HG02840 (cell line): Measurements from ENCODE around the gene CTNNA3.

ENCODE experiments used
- ATAC-seq: cut with Tn5 transposase; IDR thresholded peaks from one replicate; pipeline ENCODE4 v1.9.1; 2021; ENCODE audit warnings: mild to moderate bottlenecking, moderate library complexity, moderate number of reproducible peaks; ENCODE audit not compliant: unreplicated experiment, low FRiP score

Gene CTNNA3

DNA sequence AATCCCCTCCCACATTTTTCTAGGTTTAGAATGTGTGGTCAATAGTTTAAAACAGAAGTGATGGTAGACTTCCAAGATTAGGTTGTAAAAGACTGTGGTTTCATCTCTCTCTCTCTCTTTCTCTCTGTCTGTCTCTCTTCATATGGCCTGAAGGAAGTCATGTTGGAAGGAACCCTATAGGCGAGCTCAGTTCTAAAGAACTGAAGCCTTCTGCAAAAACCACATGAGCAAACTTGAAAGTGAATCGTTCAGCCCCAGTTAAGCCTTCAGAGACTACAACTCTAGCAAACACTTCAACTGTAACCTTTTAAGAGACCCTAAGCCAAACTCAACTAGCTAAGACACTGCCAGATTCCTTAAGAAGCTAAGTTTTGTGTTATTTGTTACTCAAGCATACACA is 1477.7 kb downstream of the CTNNA3 start:
- ATAC-seq = no peak

DNA sequence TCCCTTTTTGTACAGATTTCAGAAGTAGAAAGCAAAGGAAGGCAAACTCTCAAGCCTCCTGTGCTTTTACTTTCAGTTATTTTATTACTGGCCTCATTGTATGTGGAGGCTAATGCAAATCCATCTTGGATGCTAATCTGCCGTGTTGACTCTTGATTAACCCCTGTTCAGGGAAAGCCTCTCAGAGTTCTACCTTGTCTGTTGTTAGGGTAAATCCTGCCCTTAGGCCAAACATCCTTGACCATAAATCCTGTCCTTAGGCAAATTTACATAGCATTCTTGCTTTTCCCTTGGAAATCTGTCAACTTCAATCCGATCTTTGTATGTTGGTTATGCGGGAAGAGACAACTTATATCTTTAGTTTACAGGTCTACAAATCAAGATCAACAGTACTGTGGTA is 1480.1 kb downstream of the CTNNA3 start:
- no peak for ATAC-seq

DNA sequence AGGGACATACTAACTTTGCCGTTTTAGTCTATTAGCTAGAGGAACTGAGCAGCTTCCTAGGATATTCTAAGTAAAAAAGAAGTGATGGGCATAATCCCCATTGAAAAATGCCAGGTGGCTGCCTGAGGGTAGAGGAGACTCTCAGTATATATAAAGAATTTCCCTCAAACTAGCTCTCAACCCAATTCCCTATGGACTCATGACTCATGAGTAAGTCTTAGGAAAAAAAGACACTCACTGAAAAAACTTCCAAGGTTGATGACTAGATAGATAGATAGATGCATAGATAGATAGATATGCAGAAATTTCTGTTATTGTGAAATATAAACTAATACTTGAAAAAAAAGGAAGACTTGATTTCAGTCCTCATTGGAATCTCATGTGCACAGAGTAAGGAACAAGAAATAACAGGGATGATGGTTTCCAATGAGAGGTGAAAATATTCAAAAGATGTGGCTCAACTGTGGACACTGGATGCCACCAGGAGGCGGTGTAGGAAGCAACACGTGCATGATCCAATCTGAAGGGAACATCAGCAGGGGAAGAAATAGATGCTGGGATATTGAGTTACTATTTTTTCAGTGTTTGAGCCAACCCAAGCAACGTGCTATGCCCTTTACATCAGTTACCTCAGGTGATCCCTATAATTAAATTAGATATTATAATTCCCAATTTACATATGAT is 1481.1 kb downstream of the CTNNA3 start:
- ATAC-seq = no peak

DNA sequence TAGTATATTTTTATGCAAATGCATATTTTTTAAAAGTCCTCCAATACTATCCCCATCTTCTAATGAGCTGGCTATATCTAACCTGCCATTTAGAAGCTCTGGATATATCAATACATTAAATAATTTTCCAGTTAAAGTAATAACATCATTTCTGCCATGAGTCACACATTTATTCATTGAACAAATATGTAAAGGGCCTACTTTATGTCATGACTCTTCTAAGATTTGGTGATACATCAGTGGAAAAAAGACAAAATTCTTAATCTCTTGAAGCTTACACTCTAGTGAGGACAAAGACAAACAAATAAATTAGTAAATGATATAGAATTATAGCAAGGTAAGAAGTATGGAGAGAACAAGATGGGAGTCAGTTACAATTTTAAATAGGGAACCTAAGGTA is 1487.0 kb downstream of the CTNNA3 start:
- no peak for ATAC-seq

DNA sequence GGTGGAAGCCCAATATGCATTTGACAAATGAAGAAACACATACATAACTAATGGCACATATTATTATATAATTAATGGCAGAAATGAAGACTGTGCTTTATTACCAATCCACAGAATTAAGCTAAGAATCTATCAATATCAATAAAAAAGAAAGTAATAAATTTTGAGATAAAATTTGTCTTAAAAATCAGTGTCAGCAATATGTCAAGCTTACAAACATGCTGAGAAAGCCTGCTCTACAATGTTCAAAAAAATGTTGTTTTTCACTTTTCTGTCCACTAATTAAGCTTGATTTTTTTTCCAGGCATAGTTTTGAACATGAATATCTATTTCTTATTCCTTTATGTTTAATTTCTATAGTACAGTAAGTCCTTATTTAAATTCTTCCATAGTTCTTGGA is 1491.2 kb downstream of the CTNNA3 start:
- no peak for ATAC-seq

DNA sequence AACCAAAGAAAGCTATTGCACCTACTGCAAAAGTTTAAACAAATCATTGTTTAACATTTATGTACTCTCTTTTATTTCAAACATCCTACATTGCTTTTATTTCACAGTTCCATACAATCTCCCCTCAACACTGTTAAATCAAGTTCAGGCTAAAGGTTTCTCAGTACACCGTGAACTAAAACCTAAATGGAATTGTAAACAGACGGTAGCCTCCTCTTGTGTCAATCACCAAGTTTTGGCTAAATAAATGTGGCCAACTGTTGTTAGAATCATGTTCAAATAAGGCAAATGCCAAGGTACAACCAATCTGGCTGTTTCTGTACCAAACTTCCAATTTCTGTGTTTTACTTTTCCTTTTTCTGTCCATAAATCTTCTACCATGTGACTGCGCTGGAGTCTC is 1493.9 kb downstream of the CTNNA3 start:
- no peak for ATAC-seq

DNA sequence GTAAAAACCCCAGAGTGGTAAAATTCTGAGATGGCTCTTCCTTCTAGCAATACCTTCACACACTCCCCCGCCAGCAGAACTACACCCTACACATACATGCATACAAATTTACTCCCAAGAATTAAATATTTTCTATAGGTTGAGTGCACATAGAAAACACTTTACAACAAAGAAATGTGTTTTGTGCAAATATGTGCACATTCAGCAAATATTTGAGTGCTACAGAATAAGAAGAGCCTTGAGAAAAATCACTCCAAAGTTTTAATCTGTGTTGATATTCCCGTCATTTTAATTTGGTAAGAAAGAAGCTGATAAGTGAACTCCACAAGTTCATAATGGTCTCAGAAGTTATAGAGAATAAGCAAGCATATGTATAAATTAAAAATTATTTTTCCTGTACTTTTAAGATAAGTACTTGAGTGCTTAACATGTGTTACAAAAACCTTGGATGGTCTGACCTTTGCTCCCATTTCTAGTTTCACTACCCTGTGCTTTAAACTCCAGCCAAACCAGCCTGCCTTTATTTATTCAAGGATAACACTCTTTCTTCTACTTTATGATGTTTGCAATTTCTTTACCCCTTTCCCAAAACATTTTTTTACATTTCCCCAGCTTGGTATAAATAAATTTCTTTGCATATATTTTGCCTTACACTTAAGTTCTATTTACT is 1503.7 kb downstream of the CTNNA3 start:
- no peak for ATAC-seq

DNA sequence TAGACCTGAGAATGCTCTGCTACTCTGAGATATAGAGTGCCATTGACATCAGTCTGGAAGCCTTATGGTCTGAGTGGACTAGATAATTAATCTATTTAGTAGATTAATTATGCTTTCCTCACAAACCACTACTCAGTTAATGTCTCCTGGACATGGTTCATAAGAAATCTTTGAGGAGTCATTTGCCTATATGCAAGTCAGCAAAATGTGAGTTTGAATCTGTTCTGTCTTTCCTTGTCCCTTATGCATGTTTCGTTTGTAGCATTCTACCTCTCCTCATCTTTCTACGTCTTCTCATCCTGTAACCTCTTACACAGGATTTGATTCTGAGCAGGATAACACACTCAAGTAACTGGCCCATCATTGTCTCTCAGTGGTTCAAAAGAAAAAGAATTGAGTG is 1505.6 kb downstream of the CTNNA3 start:
- no peak for ATAC-seq

DNA sequence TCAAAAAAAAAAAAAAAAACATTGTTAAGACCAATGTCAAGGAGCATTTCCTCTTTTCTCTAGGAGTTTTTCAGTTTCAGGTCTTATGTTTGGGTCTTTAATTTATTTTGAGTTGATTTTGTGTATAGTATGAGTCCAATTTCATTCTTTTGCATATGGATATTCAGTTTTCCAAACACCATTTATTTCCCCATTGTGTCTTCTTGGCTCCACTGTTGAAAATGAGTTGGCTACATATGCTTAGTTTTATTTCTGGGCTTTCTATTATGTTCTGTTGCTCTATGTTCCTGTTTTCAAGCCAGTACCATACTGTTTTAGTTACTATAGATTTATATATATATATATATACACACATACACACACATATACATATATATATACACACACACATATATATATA is 1506.7 kb downstream of the CTNNA3 start:
- no peak for ATAC-seq

DNA sequence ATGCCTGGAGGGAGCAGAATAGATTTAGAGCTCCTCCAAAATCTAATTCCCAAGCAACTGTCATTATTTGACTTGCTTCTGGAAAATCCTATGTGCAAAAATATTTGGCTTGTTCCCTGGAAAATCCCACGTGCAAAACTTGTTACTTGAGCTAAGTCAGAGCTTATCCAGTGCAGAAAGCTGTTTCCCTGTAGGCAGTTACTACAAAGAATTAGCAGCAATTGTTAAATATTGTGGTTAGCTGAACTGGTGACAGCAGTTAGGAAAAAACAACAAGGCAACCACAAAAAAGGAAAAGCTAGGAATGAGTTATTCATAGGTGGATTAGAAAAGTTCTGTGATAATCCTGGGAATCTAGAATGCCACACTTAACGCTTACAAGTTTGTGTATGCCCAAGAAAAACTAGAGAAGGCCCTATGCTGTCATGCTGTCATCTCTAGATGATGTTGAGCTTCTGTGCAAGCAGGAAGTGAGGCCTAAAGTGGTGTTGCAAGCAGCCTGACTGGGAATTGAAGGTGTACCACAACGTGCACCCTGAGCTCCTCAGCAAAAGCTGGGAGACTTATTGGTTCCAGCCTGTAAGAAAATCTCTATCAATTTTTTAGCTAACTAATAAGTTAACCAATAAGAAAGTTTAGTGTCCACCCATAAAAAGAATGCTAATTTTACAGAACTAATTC is 1508.8 kb downstream of the CTNNA3 start:
- no peak for ATAC-seq

DNA sequence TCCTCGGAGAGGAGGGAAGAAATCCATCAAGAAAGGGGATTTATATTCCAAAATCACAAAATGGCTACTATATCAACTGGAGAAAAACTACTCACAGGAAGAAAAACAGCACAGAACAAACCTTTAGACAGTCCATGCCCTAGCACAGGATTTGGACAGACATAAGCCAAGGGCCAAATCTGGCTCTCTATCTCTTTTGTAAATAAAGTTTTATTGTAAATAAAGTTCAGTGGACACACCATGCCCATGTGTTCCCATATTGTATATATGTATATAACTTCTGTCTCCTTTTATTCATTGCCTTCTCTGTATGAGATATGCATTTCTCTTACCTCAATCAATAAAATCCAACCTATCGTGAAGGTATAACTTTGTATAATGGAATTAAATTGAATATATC is 1513.0 kb downstream of the CTNNA3 start:
- no peak for ATAC-seq

DNA sequence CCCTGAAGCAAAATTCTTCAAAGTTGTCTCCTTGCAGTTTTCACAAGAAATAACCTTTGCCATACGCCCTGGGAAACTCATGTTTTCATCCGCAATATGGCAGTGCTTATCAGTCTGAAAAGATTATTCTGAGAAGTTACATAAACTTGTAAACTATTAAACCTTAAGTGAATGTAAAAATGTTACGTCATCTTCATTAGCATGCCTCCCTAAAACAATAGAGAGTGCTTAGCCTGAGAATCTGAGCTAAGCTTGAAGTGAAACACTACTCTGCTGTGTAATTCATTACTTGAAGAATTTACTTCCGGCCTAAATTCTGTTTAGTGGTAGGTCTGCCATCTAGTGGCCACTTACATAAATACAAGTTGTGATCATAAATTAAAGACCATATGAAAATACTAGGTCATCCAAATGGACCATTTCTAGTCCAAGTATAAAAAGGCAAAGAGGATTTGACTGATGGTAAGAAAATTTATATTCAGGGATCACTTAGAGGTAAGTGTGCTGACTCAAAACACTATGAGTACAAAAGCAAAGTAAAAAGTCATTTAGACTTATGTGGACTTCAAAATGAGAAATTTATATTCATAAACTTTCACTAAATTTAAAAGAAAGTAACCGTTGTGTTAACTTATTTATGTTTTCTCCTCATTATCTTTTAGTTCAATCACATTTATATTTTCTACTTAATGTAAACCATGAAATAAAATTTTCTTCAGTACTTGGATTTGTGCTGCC is 1515.2 kb downstream of the CTNNA3 start:
- ATAC-seq = peak; percentile 91

DNA sequence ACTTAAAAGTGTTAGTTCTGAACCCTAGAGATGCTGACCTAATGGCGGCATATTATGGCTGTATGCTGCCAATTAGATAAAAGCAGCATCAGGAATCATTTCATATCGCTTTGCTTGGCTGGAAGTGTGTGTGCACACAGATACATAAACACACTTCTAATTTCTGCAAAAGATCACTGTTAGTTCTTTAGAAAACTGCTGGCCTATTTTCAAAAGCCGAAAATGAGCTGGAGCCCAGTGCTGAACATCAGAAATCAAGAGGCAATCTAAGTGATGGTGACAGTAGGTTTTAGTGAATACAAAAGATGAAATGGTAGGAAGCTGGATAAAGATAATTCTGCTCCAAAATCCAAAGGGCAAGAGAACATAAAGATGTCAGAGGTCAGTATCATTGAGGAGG is 1516.0 kb downstream of the CTNNA3 start:
- no peak for ATAC-seq

DNA sequence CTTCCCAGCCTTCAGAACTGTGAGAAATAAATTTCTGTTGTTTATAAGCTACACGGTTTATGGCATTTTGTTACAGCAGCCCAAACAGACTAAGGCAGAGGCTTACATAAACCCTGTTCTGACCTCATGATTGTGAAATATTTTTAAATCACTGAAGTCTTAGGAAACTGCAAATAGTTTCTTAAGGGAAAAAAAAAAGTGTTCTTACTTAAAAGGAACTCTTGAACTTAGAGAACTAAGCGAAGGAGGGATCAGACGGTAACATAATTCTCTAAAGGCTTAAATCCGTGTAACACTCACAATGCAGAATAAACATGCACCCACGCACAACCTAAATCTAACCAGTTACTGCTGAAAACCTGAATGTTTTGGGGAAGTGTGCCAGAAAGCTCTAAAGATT is 1519.2 kb downstream of the CTNNA3 start:
- ATAC-seq = no peak

DNA sequence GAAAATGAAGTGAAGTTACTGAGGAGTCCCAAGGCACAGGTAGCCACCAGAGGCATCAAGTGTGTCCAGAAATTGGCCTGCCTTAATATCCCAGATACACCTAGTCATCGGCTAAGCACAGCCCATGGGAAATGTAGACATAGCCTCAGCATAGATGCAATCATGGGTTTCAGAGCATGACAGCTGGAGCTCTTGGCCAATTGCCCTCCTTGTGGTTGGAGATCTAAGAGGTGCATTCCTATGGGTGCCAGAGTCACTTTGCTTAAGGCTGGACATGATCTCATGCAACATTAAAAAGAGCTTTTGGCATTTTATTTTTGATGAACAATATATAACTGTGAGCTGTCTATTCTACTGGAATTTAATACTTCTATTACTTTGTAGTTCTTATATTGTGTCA is 1528.2 kb downstream of the CTNNA3 start:
- ATAC-seq = no peak

DNA sequence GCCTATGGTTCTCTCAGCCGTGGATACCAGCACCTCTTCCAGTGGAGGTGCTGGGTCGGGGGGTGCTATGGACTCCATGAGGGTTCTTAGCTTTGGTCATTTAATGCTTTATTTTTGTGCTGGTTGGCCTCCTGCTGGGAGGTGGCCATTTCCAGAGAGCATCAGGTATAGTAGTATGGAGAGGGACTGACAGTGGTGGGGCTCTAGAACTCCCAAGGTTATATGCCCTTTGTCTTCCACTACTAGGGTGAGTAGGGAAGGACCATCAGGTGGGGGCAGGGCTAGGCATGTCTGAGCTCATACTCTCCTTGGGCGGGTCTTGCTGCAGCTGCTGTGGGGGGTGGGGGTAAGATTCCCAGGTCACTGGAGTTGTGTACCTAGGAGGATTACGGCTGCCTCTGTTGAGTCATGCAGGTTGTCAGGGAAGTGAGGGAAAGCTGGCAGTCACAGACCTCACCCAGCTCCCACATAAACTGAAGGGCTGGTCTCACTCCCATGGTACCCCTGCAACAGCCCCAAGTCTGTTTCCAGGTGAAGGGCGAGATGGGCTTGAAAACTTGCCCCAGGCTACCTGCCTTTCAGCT is 1533.3 kb downstream of the CTNNA3 start:
- no peak for ATAC-seq

DNA sequence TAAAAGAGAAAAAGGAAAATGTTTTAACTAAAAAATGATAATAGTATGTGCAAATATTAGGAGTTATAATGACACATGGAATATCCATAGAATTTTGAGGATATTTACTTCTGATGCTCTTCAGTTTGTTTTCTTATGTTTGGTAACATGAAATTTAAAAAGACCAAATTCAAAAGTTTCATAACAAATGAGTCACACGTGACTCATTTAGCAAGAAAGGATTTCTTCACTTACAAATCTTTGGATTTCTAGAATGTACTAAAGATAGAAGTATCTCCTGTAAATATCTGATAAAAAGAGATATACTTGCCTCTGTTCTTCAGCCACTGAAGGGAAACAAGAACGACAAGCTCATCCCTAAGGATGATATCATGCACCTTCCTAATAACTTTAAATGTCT is 1544.6 kb downstream of the CTNNA3 start:
- ATAC-seq = no peak

DNA sequence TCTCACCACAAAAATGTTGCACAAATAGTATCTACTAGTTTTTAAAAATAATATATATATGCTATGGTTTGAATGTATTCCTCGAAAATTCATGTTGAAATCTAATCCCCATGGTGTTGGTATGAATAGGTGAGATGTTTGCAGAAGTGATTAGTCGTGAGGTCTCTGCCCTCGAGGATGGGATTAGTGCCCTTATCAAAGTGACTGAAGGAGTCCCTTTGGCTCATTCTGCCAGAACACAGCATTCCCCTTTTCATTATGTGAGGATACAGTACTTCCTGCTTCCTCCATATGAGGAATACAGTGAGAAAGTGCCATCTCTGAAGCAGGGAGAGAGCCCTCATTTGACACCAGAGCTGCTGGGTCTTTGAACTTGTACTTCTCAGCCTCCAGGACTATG is 1547.7 kb downstream of the CTNNA3 start:
- ATAC-seq = no peak

DNA sequence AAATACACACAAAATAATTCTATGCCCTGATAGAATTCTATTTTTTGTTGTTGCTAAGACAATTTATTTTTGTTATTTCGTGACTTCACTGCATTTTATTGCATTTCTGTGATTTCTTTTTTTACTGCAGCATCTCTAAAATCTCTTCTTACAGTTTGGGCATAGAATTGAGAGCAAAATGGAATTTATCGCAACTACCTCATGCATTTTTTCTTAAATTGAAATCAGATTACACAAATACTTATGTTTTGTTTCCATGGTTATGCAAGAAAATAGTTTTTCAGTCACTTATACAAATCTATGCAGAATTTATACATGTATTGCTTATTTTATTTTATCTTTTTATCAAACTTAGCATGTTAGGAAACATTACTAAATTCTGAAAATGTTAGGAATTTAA is 1552.0 kb downstream of the CTNNA3 start:
- ATAC-seq = no peak

DNA sequence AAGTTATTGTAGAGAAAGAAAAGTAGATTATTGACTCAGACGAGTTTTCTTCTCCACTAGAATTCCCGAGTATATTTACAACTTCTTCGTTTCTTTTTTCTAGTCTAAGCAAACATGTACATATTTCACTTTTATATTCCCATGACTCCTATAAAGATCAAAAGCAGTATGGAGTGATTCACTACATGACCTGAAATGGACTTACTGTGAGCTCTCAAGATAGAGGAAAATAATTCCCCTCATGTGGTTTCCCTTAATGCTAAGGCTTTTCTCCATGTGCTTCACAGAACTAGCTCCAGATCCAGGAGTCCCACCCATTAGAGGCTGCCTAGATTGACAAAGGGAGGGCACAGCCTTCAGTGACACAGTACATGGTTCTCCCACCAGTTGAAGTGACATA is 1593.2 kb downstream of the CTNNA3 start:
- ATAC-seq = no peak
